DMS 273 treated with DMSO at 0.1 percent for 48 hours (cell line): ENCODE measurements around the gene ADSS1.
A peak's percentile ranks its signal among the peaks of the same experiment; 100 is the strongest.

Experiments used
- DNase-seq: peaks from one replicate; lab custom pipeline; 2025; lab: John Stamatoyannopoulos, UW

ADSS1 gene

GRCh38 chr14:104784218-104784568 lies 60.2 kb downstream of the ADSS1 start:
- DNase-seq, result no peak

GRCh38 chr14:104784846-104785707 lies 61.0 kb downstream of the ADSS1 start:
- no peak for DNase-seq

- DNase-seq, result no peak
Observed at GRCh38 chr14:104785708-104786080, 61.7 kb downstream of the ADSS1 start.

- no peak for DNase-seq
Observed at GRCh38 chr14:104786091-104786586, 62.1 kb downstream of the ADSS1 start.

DNA sequence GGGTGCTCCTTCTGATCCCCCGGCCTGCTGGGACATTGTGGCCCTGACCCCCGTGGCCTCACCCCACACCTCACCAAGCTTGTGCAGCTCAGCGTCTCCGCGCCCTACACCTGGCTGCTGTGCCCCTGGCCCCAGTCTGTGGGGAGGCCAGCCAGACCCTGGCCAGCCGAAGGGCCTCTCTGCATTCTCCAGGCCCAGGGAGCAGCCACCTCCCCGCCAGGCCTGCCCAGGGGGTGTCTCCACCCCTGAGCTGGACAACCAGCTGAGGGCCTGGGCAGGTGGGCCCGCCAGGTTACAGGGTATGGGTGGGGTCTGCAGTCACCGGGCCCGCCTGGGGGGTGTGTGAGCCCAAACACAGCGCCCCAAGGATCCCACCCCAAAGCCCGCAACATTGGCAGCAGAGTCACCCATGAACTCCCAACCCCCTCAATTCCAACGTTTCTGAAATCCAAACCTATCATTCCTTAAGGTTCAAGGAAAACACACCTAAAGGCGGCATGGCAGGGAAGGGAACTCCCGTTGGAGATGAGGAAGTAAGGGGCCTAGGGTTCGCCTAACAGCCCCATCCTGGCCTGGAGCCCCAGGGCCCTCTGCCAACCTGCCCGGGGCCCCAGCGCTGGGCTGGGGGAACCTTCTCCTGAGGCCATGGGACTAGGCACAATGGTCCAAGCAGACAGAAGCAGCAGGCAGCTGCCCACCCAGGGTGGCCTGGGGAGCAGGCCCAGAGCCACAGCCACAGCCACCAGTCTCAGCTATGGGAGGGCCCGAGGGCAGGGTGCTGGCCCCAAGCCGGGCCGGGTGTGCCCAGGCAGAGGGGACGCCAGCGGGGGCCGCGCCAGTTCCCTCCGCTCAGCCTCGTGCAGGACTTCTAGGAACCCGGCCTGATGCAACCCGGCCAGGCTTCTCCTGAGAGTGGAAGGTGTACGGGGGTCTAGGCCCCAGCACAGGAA lies 63.0 kb downstream of the ADSS1 start:
- no peak for DNase-seq

- DNase-seq, result no peak
Observed at GRCh38 chr14:104787736-104788135, 63.7 kb downstream of the ADSS1 start.

GRCh38 chr14:104788161-104788818 lies 64.3 kb downstream of the ADSS1 start:
- DNase-seq, result peak; percentile 88

DNA sequence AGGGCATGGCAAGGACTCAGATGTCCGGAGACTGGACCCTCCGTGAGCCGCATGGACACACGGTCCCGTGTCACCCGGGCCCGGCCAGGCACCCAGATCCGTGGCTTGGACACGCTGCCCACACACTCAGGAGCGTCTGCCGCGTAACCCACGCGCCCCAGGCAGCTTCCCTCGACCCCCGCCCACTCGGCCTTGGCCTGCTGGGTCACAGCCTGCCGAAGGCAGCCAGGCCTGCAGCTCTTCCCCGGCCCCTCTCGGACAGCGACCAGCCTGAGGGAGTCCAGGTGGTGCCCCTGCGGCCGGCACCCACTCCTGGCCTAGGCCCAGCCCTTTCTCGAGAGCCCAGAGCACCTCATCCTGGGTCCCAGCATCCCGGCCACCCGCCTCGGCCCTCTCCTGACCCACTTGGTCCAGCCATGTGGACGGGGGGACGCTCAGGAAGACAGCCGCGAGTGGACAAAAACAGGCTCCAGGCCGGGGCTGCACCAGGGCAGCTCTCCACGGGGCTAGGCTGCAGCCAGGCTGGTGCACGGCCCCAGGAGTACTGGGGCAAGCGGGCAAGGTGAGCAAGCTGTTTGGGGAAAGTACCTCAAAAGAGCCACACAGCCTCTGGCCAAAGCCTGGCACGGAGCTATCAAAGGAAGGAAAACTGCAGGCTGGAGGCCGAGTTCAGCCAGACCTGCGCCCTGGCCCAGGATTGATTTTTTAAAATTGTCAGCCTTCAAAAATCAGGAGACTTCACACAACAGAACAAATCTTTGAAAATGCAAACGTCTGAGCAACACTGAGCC lies 65.0 kb downstream of the ADSS1 start:
- DNase-seq, result no peak

DNA sequence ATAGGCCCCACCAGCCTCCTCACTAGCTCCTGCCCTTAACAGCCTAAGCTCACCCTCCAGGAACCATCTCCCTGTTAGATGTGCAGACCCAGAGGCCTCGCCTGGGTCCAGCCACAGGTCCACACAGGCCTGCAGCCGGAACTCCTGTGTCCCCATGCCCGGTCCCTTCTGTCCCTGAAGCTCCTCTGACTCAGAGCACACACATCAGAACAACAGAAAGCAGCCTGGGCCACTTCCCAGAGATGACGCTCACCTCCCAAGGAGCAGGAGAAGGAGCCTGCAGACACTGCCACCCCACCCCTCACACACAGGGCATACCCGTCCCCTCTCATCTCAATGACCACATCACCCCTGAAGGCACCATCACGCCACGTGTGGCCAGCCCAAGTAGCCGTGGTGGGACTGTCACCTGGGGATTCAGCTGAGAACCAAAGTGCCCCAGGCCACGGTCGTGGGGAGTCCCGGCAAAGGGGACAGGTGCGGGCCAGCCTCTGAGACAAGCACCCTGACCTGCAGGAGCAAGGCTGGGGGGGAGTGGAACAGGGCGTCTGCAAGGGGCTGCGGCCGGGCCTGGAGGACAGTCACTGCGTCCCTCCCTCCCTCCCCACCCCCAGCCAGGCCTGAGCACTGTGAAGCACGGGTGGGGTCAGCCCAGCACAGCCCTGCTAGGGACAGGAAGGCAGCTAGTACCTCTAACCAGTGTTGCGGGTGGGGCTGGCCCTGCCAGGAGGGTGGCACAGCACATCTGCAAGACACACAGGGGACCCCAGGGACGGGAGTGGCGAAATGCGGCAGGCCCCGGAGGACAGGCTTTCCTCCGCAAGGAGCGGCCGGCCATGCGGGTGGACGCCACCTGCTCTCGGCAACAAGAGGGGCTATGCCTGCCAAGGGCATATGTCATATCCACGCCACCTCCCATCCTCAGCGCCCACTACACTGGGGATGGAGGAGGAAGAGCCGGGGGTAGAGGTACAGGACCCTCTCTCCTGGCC lies 66.0 kb downstream of the ADSS1 start:
- no peak for DNase-seq

- no peak for DNase-seq
Observed at GRCh38 chr14:104791425-104791824, 67.4 kb downstream of the ADSS1 start.

GRCh38 chr14:104792101-104792884 lies 68.3 kb downstream of the ADSS1 start:
- DNase-seq, result no peak

DNA sequence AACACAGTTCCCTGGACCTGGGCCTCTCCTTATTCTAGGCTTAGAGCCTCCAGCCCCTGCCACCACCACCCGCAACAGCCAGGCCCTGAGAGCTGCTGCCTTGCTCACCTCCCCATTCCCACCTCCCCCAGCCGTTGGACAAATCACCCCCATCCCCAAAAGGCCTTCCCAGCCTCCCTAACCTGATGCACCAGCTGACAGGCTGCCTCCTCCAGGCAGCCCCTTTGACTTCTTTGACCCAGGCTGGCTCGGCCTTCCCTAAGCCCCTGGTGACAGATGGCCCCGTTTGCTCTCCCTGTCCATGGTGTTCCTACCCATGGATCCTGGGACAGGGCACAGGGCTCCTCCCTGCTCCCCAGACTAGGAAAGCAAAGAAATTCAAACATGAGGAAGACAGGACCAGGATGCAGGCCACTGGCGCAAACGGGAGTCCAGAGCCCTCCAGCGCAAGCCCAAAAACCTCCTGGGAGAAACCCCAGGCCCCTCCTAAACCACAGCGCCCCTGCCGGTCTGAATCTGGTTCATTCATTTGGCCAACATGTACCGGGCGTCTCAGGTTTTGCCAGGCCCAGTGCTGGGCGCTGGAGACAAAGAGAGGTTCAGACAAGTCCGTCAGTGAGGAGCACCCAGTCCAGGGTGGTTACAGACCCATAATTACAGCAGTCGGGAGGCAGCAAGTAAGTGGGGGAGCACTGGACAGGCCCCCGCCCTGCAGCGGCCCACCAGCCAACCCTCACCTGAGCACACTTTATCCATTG lies 69.1 kb downstream of the ADSS1 start:
- no peak for DNase-seq

GRCh38 chr14:104793703-104793959 lies 69.6 kb downstream of the ADSS1 start:
- no peak for DNase-seq

GRCh38 chr14:104794099-104794498 lies 70.1 kb downstream of the ADSS1 start:
- no peak for DNase-seq

GRCh38 chr14:104794631-104794992 lies 70.6 kb downstream of the ADSS1 start:
- DNase-seq, result no peak

- no peak for DNase-seq
Observed at GRCh38 chr14:104794993-104795780, 71.2 kb downstream of the ADSS1 start, which contains the start of gene AKT1. TSS of gene AKT1 (minus strand) at chr14:104795748. CDS start at chr14:104792643, 3,105 bp downstream.

DNA sequence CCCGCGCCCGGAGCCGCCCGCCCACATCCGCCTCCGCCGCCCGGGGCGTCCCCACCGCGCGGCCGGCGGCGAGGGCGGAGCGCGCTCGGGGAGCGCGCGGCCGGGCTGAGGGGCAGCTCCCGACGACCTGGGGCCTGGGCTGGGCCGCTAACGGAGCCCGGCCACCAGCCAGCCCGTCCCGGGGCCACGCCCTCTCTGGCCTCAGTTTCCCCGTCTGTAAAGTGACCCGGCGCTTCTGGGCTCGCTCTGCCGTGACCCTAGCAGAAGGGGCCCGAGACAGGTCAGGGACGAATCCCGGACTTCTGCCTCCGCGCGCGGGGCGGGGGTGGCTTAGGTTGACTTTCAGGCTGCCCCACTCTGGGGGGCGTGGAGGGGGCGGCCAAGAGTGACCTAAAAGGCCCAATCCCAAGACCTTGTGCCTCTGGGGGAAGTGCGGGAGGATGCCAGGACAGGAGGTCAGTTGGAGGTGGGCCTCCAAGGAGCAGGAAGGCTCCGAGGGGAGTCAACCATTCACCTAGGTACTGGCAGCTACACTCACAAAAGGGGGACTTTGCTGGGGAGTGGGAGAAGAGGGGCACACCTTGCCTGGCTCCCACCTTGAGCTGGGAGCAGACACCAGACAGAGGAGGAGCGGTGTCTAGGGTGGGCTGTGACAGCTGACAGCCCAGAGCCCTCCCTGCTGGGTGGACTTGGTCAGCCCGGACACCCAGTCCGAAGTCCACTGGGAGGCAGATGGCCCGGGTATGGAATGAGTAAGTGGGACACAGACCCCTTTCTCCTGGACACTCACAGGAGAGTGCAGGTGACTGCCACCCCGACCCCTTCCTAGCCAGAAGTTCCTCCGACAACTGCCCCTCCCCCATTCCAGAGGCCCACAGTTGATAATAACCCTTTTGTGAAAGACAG lies 72.0 kb downstream of the ADSS1 start:
- DNase-seq, result no peak
